NB4 (cell line): ENCODE results near the gene TMEM170B.

Experiments
- DNase-seq: peaks from one replicate; pipeline ENCODE4 v3.0.0; 2010; ENCODE audit warnings: low read depth
- H3K4me3 ChIP-seq: one replicate; pipeline ENCODE4 v1.5.1; 2011; ENCODE audit warnings: mild to moderate bottlenecking, low read depth, low read length, moderate library complexity
- CTCF ChIP-seq: IDR thresholded peaks from one replicate; pipeline ENCODE4 v1.5.1; 2012; ENCODE audit warnings: low read depth, low read length
- MYC ChIP-seq: IDR thresholded peaks from 2 replicates; pipeline ENCODE4 v1.6.1; 2011; ENCODE audit warnings: low read depth, low read length
- POLR2A ChIP-seq: IDR thresholded peaks from 2 replicates; pipeline ENCODE4 v1.6.1; 2011; ENCODE audit warnings: mild to moderate bottlenecking; ENCODE audit not compliant: insufficient read length; ENCODE audit errors: extremely low read depth
- TF ChIP-seq, protein P1 (sequence below): IDR thresholded peaks from 2 replicates; pipeline ENCODE4 v1.6.1; 2011; ENCODE audit warnings: low read depth, low read length

TMEM170B gene

DNA sequence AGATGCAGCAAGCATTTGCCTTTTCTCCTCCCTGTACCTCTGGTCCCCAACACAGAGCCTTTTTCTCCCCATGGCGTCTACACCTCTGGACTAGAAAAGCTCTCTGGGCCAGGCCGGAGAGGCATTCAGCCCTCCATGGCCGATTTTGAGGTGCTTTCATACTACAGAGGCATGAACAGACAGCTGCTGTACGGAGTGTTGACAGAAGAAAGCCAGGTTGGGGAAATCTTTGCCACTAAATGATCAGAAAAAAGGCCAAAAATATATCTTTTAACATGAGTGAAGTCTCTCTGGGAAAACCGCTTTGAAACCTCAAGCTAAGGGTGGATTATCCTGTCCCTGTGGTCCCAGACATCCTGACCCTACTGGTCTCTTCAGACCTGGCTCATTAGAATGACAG lies 94.0 kb downstream of the TMEM170B start:
- no peak for DNase-seq
- TF ChIP-seq, protein P1, sequence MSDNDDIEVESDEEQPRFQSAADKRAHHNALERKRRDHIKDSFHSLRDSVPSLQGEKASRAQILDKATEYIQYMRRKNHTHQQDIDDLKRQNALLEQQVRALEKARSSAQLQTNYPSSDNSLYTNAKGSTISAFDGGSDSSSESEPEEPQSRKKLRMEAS: no peak
- TF ChIP-seq POLR2A (no peak), MYC (no peak), CTCF (no peak)
- no peak overlapping the region for H3K4me3 ChIP-seq

GRCh38 chr6:11632231-11632630 lies 94.7 kb downstream of the TMEM170B start:
- DNase-seq: no peak
- no peak overlapping the region for H3K4me3 ChIP-seq
- TF ChIP-seq MYC (no peak), CTCF (no peak), POLR2A (no peak)
- TF ChIP-seq, protein P1: no peak

DNA sequence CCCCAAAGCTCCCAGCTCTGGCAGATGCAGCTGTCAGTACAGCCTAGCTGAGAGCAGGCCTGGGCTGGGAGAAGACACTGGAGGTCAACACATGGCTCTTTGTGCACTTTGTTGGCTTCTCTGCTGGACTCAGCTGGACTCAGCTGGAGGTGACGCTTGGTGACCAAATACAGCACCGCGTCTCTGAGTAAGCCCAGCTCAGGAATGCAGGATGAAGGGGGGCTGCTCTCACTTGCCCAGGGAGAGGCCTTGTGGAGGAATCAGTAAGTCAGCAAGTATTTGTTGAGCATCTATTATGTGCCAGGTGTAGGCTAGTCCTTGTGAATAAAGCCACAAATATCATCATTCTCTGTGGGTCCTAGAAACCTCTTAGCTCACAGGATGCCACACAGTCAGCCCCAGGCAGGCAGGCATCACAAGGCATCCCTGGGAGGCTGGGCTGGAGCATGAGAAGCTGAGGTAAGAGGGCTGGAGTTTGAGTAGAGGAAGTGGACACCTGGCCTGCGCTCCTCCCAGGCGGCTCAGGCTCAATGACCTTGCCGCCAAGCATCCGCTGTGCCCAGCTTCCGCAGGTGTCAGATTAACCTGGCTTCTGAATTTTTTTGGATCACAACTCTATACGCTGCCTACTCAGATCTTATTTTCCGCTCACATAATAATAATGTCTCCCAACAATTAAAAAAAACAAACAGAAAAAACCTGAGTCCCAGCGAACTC lies 95.4 kb downstream of the TMEM170B start:
- TF ChIP-seq MYC (no peak), CTCF (no peak), POLR2A (no peak)
- TF ChIP-seq, protein P1: no peak
- H3K4me3 ChIP-seq: no peak overlapping the region
- DNase-seq: no peak
